DMS79 treated with DMSO at 0.1 percent for 48 hours (cell line): ENCODE measurements around the gene NDUFA8.
"Not testable (repeated sequence)": the region's sequence is repeated elsewhere in the genome, so short reads cannot be mapped to it uniquely, and the experiment has no call there.

Experiments used
- DNase-seq: peaks from one replicate; lab custom pipeline; 2025; lab: John Stamatoyannopoulos, UW

Gene NDUFA8

DNA sequence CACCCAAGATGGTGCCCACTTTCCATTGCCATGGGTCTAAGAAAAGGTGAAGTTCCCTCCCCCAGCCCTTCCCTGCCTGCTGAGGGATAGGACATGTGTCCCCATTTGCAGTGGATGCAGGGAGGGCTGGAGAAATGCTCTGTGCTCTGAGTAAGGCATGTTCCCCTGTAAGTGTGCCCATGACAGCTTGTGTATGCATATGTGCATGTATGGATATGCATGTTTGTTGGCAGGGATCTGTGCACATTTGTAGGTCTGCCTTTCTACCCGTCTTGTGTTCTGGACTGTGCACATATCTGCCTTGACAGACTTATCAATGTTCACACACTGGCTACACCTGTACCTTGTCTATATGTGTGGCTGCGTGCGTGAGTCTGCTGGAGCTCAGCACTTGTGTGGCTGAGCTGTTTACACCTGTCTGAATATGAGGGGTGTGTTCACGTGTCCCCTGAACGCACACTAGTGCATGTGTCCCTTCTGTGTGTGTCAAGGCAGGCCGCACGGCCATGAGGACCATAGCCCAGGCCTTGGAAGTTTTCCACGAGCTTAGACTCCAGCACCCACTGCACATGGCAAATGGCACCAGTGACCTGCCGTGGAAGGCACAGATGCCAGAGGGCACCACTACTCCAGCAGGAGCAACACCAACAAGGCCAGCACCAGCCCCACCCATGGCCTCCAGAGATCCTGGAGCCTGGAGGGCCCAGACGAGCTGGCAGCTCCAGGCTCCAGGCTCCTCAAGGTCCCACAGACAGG, 39.1 kb downstream of the NDUFA8 start:
- DNase-seq = no peak

DNA sequence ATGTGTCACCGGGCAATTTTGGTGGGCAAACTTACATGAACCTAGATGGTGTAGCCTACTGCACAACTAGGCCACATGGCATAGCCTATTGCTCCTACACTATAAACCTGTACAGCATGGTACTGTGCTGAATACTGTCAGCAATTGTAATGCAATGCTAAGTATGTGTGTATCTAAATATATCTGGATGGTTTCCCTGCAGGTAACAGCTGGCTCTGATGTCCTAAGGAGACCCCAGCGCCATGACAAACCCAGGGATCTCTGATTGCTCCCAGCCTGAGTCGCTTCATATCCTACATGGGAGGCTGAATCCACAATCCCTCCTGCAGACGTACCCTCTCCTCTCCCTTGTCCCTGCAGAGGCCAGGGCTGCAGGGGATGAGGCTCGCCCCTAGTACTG, 39.9 kb downstream of the NDUFA8 start:
- DNase-seq = no peak

DNA sequence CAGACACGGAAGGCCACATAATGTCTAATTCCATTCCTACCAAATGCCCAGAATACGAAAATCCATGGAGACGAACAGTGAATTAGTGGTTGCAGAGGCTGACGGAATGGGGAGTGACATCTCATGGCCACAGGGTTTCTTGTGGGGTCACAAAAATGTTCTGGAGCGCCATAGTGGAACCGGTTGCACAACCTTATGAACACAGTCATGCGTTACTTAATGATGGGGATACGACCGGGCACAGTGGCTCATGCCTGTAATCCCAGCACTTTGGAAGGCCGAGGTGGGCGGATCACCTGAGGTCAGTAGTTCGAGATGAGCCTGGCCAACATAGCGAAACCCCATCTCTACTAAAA, 40.4 kb downstream of the NDUFA8 start:
- DNase-seq = no peak

DNA sequence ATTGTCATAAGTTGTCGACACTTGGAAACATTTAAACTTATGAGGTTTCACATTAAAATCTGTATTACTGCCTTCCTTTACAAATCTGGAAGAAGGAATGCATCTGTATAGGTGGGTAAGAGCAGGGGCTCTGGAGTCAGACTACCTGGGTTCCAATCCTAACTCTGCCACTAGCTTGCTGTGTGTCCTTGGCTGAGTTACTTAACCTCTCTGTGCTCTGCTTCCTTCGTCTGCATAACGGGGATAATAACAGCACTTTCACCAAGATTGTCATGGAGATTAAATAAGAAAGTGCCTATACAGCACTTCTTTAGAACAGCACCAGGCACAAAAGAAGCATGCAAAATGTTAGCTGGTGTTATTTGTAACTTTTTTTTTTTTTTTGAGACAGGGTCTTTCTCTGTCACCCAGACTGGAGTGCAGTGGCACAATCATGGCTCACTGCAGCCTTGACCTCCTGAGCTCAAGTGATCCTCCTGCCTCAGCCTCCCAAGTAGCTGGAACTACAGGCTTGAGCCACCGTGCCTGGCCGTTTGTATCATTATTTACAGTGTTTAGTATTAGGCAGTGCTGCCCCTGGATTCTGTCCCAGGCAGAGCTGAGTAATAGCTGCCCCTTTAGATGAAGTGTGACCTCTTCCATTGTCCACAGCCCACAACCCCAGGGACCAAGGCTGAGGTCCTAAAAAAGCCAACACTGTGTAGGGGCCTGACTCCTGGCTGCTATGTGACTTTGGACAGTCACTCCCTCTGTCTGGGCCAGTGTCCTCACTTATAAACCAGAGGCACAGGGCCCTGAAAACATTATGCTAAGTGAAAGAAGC, 41.0 kb downstream of the NDUFA8 start:
- DNase-seq = no peak

DNA sequence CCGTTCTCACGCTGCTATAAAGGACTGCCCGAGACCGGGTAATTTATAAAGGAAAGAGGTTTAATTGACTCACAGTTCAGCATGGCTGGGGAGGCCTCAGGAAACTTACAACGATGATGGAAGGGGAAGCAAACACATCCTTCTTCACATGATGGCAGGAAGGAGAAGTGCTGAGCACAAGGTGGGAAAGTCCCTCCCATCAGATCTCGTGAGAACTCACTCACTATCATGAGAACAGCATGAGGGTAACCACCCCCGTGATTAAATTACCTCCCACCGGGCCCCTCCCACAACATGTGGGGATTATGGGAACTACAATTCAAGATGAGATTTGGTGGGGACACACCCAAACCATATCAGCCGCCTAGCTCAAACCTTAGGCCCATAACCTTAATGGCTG, 42.3 kb downstream of the NDUFA8 start:
- DNase-seq = not testable (repeated sequence)

DNA sequence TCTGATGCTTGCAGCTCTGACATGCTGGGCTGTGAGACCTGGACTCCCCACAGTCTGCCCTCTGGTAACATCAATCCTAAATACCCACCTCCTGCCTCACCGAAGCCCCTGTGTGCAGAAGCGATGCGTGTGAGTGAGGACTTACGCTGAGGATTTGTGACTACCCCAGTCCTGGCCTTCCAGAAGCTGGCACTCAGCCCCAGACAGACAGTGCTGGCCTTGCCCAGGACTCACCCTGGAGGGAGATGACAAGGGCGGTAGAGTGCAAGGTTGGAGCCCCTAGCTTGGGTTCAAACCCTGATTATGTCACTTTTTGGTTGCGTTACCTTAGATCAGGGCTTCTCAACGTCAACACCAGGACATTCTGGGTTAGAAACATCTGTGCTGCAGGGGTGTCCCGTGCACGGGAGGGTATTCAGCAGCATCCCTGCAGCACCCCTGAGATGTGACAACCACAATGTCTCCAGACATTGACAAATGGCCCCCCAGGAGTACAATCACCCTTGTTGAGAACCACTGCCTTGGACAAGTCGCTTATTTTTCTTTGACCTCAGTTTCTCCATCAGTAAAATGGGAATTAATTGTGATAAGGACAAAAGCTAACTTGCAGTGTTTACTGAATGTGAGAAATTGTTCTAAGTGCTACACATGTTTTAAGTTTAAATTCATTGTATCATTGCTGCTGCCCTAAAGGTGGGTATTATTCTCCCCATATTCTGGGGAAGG, 43.0 kb downstream of the NDUFA8 start:
- DNase-seq = no peak

DNA sequence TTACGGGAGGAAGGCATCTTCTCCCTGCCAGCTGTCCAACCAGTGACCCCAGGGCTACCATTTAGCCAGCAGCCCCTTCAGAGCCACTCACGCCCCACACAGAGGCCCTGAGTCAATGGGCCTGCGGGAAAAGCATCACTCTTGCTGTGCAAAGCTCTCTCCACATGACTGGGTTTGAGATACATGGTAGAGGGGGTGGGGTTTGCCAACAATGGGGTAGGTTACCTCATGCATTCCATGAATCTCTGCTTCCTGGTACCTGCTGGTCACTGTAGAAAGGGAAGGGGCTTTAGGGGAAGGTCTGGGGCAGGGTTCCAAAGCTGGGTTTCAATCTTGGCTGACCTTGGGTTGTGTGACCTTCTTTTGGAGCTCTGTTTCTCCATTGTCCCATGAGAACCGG, 43.5 kb downstream of the NDUFA8 start:
- DNase-seq = peak; percentile 9

DNA sequence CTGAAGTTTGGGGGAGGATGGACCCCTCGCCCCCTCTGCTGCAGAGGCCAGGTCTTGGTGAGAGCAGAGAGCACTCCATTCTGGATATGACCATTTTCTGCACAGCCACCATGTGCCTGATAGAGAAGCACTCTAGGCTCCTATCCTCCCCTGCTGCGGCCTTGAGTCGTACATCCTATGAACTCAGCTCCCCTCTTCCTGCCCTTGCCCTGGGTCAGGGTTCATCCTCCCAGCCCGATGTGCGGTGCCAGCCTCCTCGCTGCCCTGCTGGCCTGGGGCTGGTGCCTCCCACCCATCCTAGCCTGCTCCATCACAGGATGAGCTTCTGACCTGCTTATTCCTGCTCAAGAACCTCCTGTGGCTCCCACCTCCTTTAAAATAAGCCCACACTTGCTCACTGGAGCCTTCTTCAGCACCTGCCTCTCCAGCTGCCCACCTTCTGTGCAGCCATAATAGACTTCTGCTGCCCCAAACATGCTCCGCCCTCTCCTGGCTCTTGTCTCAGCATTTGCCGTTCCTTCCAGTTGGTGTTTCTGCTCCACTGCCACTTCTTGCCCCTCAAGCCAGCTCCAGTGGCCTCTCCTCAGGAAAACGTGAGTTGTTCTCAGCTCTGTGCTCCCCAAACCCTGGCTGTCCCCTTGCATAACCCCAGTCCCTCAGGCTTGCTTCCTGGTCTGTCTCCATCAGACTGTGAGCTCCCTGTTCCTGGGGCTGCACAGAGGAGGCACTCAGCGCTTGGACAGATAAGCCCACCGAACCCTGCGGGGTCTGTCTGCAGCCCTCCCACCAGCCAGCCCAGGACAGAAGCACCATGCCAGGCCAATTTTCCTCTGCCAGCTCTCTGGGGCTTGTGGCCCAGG, 44.2 kb downstream of the NDUFA8 start:
- DNase-seq = peak; percentile 87

DNA sequence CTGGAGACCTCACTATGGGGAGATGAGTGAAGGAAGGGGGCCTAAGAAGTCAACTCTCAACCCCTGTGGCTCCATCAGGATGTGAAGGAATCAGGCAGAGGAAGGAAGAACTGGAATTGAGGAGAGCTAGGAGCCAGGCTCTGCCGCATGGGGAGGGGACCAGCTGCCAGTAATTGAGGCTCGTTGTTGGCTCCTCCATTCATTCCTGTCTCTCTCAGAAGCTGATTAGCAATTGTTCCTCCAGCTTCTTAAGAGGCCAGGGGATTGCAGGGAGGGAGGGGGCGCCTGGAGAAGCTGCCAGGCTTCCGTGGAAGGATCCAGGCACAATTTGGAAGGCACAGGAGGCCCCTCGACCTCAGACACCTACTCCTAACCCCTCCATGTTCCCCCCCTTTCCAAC, 46.0 kb downstream of the NDUFA8 start:
- DNase-seq = no peak

DNA sequence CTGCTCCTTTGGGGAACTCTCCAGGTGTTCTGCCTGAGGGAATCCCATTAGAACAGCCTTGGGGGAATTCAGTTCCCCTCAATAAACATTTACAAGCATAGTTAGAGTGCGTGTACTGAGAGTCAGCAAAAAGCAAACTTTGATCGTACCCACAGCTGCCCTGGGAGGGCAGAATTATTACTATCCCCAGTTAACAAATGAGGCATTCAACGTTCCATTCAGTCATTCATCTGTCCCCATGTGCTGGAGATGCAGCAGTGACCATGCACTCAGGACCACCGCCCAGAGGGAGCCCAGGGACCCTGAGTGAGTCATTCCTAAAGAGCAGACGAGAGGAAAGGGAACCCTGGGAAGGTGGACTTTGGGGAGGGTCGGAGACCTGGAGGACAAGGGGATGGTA, 47.3 kb downstream of the NDUFA8 start:
- DNase-seq = peak; percentile 15

DNA sequence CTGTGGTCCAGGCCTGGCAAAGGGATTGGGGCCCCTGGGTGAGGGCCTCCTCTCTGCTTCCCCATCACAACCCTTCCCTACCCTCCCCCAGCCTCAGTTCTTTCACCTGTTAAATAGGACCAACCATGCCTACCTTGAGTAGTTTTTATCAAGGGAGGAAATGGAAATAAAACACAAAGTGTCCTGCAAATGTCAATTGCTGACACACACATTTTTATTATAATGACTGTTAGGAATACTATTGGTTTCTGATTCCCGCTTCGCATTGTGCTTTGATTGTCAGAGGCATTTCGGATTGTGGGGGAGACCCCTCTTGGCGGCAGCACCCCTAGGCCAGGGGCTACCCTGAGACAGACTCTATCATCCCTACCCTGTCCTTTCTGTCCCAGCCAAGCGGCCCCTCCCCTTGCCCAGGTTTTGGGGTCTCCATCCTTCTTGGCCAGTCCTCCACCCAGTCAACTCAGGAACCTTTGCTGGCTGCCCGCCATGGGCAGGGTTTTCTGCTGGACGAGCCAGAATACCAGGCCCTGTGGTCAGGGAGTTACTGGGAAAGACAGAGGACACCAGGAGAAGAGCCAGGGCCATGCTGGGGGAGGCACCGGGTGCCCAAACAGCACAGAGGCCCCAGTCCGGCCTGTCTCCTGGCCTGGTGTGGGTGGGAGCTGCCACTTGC, 48.0 kb downstream of the NDUFA8 start:
- DNase-seq = no peak

DNA sequence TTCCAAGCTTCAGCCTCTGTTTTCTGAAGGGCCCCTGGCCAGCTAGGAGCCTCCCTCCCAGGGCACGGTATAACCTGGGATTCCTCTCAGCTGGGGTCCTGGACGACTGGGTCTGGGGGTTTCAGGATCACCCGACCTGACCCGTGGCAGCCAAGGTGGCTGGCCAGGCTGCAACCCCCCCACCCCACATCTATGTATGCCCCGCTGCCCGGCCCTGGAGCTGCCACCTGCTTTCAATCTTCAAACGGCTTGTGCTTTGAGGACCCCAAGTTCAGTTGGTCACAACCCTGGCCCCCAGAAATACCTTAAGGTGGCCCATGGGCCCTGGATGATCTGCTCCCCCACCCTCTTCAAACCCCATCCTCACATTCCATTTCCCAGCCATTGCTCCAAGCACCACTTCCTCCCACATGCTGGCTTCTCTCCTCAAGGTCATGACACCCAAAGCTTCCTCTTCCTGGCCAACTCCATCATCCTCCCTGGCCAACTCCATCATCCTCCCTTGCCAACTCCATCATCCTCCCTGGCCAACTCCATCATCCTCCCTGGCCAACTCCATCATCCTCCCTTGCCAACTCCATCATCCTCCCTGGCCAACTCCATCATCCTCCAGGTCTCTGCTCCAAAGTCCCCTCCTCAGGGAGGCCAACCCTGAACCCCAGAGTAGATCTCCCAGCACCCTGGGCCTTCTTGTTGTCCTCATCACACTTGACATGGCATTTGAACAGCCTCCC, 49.3 kb downstream of the NDUFA8 start:
- DNase-seq = no peak

DNA sequence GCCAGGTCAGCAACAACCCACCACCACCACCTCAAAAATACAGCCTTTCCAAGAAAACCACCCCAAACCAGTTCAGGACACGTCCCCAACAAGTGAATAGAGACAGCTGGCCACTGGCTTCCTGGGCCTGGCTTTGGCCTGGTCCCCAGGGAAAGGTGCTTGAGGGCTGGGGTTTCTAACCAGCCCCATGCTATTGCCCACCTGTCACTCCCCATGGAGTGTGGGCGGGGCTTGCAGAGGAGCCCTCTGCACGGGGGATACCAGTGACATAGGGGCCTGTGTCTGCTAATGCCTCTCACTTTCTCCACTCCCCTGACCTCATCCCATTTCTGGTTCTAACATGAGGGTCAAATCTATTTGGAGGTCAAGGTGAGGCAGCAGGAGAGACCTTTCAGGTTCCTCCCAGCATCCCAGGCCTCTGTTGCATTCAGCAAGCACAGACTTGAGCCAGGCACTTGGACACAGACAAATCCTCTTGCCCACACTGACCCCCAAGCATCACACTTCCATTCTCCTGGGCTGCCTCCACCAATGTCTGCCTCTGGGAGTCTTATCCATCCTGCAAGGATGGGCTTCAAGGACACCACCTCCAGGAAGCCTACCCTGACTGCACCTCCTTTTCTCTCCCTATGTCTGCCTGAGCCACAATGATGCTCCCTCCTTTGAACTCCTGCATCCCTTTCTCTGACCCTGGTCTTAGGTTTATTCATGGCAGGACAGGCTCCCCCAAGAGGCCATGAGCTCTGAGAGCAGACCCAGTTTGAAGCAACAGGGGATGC, 50.4 kb downstream of the NDUFA8 start:
- DNase-seq = no peak

DNA sequence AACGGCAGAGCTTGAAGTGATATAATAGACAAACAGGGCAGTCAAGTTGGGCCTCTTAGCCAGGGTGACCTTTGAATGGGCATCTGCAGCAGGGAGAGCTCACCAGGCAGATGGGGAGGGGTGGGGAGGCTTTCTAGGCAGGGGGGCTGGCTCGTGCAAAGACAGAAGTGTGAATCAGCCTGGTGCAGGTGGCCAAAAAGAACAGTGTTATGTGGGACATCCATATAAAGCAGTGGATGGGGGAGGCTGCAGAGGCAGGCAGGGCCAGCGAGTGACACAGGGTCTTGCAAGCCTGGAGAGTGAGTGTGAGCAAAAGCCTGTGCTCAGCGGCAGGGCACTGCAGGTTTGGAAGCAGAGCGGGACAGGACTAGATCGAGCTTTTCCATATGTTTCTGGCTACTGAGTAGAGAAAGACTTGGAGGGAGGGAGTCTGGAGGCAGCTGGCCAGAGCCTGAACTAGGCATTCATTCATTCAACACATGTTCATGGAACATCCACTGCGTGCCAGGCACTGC, 52.2 kb downstream of the NDUFA8 start:
- no peak for DNase-seq

DNA sequence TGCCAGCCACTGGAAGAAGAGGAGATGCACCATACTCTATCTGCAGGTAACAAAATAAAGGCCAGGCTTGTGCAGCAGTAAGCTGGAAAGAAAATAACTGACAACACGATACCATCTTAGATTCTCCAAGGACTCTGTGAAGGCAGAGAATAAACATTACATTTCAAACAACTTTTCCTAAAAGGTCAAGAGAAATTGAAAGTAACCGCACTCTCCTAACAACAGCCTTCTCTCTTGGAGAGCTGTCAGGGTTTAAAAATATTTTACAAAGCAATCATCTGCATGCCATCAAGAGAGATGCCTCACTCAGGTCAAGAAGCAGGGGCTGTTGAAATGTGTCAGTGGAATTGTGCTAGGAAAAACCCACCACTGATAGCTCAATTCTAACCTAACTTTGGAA, 53.0 kb downstream of the NDUFA8 start:
- DNase-seq = no peak

DNA sequence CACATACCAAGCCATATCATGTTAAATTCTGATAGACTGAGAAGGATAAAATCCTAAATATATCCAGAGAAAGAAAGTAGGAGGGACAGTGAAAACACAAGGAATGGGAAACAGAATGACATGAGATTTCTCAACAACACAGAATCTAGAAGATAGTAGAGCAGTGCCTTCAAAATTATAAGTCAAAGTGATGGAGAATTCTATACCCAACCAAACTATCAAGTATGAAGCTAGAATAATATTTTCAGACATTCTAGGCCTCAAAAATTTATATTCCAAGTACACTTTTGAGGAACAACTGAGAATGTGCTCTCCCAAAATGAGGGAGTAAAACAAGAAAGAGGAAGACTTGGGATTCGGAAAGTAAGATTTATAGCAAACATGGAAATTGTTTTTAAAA, 55.6 kb downstream of the NDUFA8 start:
- DNase-seq = no peak

DNA sequence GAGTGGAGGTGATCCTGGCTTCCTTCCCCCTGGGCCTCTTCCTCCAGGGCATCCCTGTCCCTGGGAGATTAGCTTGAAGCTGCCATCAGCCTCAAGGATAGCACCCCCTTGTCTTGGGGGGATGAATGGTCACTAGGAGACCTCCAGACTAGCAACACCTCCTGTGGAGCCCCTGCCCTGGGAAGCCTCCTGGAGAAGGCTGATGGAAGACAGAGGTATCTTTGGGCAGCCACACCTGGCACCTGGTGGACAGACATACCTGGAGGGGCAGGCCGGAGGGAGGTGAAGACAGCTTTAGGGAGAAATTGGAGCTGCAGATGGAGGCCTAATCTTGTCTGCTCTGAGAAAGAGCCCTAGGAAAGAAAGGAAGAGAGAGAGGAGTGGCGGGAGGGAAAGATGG, 57.4 kb downstream of the NDUFA8 start:
- DNase-seq = no peak

DNA sequence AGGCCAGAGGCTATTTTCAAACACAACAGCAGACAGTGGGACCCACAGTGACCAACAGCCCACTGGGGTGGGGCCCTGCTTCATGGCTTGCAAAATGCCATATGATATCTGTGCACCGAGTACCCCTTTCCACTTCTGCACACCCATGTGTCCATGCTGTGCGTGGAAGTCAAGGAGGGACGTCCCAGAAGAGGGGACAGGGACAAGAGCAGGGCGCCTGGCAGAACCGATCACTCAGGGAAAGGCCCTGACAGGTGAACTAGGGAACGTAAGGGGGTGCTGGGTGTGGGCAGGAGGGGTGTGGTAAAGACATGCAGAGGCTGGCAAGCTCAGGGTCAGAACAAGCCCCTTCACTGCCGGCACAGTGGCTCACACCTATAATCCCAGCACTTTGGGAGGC, 58.8 kb downstream of the NDUFA8 start:
- no peak for DNase-seq

DNA sequence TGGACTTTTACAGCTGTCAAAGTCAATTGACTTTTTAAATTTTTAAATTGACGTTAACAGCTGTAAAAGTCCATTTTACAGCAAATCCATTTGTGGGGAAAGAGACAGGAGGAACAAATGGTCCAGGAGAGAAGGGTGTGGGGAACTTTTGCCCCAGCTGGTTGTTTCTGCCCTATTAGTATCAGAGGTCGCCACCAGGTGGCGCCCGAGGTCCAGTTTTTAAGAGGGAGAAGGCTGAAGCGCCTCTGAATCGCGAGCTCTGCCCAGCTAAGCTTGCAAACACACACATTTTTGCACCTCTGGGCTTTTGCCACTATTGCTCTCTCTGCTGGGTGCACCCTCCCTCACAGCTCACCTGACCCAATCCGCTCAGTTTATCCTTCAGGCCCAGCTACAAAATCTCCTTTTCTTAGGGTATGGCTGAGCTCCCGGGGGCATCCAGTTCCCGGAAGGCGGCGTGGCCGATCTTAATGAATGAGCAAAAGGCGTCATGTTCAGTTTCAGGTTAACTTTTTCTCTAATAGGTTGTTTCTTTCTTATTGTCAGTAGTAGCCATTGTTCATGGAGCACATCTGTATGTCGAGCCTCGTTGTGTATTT, 60.2 kb downstream of the NDUFA8 start:
- DNase-seq = peak; percentile 72
